ENCODE measurements around the gene CHD1L. TPM values are rescaled to one million over a fixed set of nuclear protein-coding genes. Genes with fewer than 3 reads are reported as not detected.
A peak's percentile ranks its signal among the peaks of the same experiment; 100 is the strongest.
"Not testable (repeated sequence)": the region's sequence is repeated elsewhere in the genome, so short reads cannot be mapped to it uniquely, and the experiment has no call there.

The CHD1L gene
- total RNA-seq, 2 donors from 2014 or later: 29.0 to 29.3 TPM

DNA sequence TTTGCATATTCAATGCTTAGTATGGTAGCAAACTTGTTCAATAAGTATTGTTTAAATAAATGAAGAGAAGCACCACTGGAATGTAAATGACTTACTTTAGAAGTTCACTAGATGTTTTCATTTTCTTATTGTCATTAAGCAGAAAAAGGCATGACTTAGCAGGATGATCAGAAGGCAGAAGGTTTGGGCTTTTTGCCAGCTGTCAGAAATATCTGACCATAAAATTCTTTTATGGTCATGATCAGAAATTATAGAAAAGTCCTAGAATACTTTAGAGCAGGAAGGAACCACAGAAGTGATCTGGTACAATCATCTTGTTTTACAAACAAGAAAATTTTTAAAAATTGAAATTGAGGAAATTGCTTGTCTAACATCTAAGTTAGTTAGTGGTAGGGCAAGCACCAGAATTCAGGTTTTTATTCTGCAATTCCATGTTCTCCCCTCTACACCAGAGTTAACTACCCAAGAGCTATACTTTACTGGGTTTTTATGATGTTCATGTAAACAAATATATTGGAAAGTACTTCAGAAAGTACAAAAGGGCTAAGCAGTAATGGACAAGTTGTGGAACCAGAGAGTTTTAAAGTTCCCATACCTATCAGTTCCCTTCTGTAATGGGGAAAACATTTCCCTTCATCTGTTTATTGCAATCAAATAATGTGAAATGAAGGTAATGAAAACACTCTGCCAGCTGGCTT lies 27.5 kb upstream of the CHD1L start:
- no peak for ATAC-seq
- no peak overlapping the region for H3K27ac Mint-ChIP-seq
- H3K36me3 Mint-ChIP-seq (ENCODE audit: low read depth): no peaks in the 10 kb centered on the region
- no peaks in the 10 kb centered on the region for H3K4me1 Mint-ChIP-seq
- H3K9me3 ChIP-seq (ENCODE audit: control insufficient read depth, low read length, poor library complexity, severe bottlenecking): no peaks in the 10 kb centered on the region
- no peak for DNase-seq
- no peaks in the 10 kb centered on the region for H3K27me3 Mint-ChIP-seq
- H3K4me3 Mint-ChIP-seq: no peak overlapping the region

DNA sequence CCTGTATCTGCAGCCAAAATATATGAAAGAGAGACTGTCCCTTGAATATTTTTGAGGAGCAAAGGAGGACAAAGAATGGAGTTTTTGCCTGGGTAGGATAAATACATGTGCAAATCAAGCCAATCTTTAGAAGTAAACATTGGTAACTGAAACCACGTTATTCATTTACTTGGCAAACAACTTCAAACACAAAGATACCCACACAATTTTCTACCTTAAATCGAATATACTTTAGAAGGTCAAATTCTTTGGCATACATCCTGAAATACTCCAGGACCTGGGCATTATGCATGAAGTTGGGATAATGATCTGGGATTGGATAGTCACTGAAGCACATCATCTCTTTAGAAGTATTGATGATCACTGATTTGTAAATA lies 27.0 kb upstream of the CHD1L start:
- no peak overlapping the region for H3K27ac Mint-ChIP-seq
- no peak overlapping the region for H3K4me3 Mint-ChIP-seq
- H3K4me1 Mint-ChIP-seq: no peaks in the 10 kb centered on the region
- H3K36me3 Mint-ChIP-seq (ENCODE audit: low read depth): no peaks in the 10 kb centered on the region
- DNase-seq: no peak
- ATAC-seq: no peak
- no peaks in the 10 kb centered on the region for H3K9me3 ChIP-seq (ENCODE audit: control insufficient read depth, low read length, poor library complexity, severe bottlenecking)
- no peaks in the 10 kb centered on the region for H3K27me3 Mint-ChIP-seq

DNA sequence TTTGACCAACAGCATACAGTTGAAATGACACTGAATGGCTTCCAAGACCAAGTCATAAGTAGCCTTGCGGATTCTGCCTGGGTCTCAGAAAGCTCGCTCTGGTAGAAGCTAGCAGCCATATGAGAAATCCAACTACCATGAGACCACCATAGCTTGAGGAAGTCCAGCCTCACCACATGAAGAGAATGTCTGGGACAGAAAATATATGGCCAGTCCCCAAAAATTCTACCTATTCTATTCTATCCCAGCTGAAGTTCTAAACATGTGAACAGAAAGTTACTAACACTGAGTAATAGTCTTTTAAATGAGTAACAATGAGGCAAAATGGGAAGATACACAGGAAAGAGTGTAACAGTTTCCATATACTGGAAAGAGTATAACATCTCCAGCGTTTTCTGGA lies 26.4 kb upstream of the CHD1L start:
- no peak overlapping the region for H3K27ac Mint-ChIP-seq
- no peaks in the 10 kb centered on the region for H3K36me3 Mint-ChIP-seq (ENCODE audit: low read depth)
- no peaks in the 10 kb centered on the region for H3K27me3 Mint-ChIP-seq
- DNase-seq (no peak), ATAC-seq (no peak)
- H3K9me3 ChIP-seq (ENCODE audit: control insufficient read depth, low read length, poor library complexity, severe bottlenecking): no peaks in the 10 kb centered on the region
- no peaks in the 10 kb centered on the region for H3K4me1 Mint-ChIP-seq
- no peak overlapping the region for H3K4me3 Mint-ChIP-seq

DNA sequence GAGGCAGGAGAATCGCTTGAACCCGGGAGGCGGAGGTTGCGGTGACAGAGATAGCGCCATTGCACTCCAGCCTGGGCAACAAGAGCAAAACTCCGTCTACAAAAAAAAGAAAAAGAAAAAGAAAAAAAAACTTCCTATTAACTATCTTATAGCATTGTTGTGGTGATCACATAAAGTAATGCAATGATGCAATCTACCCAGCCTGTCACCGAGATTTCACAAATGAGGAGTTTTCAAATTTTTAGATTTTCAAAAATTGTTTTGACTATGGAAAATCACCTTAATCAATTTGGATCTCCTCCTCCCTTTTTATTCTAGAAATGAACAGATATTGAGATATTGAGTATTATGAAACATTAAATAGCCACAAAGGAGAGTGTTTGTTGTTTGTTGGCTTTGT lies 25.3 kb upstream of the CHD1L start:
- Mint-ChIP-seq H3K27ac (no peak overlapping the region), H3K27me3 (no peaks in the 10 kb centered on the region), H3K4me3 (no peak overlapping the region), H3K36me3 (ENCODE audit: low read depth) (no peaks in the 10 kb centered on the region), H3K4me1 (peaks cover under 1% of the 10 kb centered on the region)
- DNase-seq (no peak), ATAC-seq (no peak)
- no peaks in the 10 kb centered on the region for H3K9me3 ChIP-seq (ENCODE audit: control insufficient read depth, low read length, poor library complexity, severe bottlenecking)

DNA sequence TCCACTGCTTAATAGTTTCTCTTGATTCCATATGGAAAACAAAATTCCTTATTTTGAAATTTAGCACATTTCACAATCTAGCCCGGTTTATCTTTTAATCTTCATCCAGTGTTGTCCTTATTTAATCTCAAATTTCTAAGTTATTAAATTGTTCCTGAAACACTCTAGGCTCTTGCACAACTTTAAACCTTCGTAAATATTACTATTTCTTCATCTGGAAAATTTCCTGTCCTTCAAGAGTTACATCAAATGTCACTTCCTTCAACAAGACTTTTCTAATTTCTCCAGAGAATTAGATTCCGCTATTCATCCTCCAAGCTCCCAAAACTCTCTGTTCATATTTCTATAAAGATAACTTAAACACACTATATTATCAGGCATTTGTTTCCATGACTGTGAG lies 23.9 kb upstream of the CHD1L start:
- ATAC-seq (no peak), DNase-seq (no peak)
- no peaks in the 10 kb centered on the region for H3K36me3 Mint-ChIP-seq (ENCODE audit: low read depth)
- no peak overlapping the region for H3K4me3 Mint-ChIP-seq
- peaks cover 8% of the 10 kb centered on the region for H3K4me1 Mint-ChIP-seq
- H3K27me3 Mint-ChIP-seq: no peaks in the 10 kb centered on the region
- H3K9me3 ChIP-seq (ENCODE audit: control insufficient read depth, low read length, poor library complexity, severe bottlenecking): no peaks in the 10 kb centered on the region
- no peak overlapping the region for H3K27ac Mint-ChIP-seq

DNA sequence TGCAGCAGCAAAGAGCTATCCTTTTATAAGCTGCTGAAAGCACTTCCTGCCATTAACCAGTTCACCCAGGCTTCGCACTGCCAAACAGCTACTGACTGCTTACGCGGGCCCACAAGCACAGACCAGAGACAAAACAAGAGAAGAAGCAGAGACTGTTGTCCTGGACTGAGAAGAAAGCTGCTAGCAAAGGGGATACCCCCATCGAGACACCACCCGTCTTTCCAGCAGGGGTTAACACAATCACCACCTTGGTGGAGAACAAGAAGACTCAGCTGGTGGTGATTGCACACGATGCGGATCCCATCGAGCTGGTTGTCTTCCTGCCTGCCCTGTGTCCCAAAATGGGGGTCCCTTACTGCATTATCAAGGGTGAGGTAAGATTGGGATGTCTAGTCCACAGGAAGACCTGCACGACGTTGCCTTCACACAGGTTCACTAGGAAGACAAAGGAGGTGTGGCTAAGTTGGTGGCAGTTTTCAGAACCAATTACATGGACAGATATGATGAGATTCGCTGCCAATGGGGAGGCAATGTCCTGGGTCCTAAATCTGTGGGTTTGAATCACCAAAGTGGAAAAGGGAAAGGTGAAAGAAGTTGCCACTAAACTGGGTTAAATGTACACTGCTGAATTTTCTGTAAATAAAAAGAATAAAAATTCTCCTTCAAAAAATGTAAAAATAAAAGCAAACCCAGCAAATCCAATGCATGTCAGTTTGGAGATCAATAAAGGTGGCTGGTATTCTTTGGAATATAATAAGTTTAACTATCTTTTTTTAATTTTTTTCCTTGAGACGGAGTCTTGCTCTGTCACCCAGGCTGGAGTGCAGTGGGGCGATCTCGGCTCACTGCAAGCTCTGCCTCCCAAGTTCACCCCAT lies 18.5 kb upstream of the CHD1L start:
- H3K27me3 Mint-ChIP-seq: no peaks in the 10 kb centered on the region
- no peak overlapping the region for H3K27ac Mint-ChIP-seq
- DNase-seq: no peak
- no peak overlapping the region for H3K4me3 Mint-ChIP-seq
- peaks cover 21% of the 10 kb centered on the region for H3K4me1 Mint-ChIP-seq
- H3K9me3 ChIP-seq (ENCODE audit: control insufficient read depth, low read length, poor library complexity, severe bottlenecking): no peaks in the 10 kb centered on the region
- H3K36me3 Mint-ChIP-seq (ENCODE audit: low read depth): no peaks in the 10 kb centered on the region
- ATAC-seq: no peak

DNA sequence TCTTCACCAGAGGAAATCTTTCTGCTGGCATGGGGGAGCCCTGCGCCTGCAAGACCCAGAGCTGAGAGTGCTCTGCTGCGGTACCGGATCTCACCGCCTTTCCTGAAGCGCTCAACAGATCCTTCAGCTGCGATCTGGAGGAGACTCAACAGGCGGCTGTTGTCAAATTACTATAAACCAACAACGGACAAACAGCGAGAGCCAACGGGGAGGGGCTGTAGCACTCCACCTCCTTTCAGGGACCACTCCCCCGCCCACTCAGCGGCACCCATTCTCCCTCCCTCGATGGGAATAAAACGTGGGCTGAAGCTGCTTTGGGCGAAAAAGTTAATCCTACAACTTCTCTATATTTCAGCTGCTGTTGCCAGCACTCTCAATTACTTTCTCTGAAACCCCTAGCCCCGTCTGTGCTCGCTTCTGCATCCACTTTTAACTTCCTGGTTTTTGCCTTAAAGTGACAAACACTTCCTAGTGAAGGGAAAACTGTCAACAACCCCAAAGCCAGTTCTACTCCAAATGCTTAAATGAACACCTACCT lies 17.2 kb upstream of the CHD1L start, which contains the start of gene FMO5:
Gene FMO5, minus strand, starts transcription at position 147 of the 538 bp plus-strand sequence. CDS start 310 bp downstream, outside the sequence.
- Mint-ChIP-seq H3K4me3 (peak within 1 kb of the TSS; percentile 97), H3K27ac (peak within 1 kb of the TSS; percentile 96), H3K4me1 (peaks cover 21% of the 10 kb centered on the region), H3K36me3 (ENCODE audit: low read depth) (no peaks in the 10 kb centered on the region), H3K27me3 (no peaks in the 10 kb centered on the region)
- H3K9me3 ChIP-seq (ENCODE audit: control insufficient read depth, low read length, poor library complexity, severe bottlenecking): no peaks in the 10 kb centered on the region
- ATAC-seq (peak; percentile 97), DNase-seq (peak; percentile 23 to 36 (median 31))

DNA sequence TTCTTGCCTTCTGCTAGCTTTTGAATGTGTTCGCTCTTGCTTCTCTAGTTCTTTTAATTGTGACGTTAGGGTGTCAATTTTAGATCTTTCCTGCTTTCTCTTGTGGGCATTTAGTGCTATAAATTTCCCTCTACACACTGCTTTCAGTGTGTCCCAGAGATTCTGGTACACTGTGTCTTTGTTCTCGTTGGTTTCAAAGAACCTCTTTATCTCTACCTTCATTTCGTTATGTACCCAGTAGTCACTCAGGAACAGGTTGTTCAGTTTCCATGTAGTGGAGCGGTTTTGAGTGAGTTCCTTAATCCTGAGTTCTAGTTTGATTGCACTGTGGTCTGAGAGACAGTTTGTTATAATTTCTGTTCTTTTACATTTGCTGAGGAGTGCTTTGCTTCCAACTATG lies 11.5 kb upstream of the CHD1L start:
- not testable (repeated sequence) for H3K27ac Mint-ChIP-seq; H3K4me1 Mint-ChIP-seq; H3K9me3 ChIP-seq (ENCODE audit: control insufficient read depth, low read length, poor library complexity, severe bottlenecking); ATAC-seq; H3K36me3 Mint-ChIP-seq (ENCODE audit: low read depth); H3K27me3 Mint-ChIP-seq; DNase-seq; H3K4me3 Mint-ChIP-seq

DNA sequence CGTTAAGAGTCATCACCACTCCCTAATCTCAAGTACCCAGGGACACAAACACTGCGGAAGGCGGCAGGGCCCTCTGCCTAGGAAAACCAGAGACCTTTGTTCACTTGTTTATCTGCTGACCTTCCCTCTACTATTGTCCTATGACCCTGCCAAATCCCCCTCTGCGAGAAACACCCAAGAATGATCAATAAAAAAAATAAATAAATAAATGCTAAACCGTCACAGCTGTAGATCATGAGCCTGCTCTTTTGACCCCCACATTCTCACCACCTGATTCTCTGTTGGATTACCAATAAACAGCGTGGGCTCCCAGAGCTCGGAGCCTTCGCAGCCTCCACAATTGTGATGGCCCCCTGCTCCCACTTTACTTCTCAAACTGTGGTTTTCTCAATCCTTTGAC lies 8.6 kb upstream of the CHD1L start:
- not testable (repeated sequence) for H3K27me3 Mint-ChIP-seq; H3K4me1 Mint-ChIP-seq; H3K36me3 Mint-ChIP-seq (ENCODE audit: low read depth); H3K4me3 Mint-ChIP-seq; ATAC-seq; H3K27ac Mint-ChIP-seq; DNase-seq; H3K9me3 ChIP-seq (ENCODE audit: control insufficient read depth, low read length, poor library complexity, severe bottlenecking)

DNA sequence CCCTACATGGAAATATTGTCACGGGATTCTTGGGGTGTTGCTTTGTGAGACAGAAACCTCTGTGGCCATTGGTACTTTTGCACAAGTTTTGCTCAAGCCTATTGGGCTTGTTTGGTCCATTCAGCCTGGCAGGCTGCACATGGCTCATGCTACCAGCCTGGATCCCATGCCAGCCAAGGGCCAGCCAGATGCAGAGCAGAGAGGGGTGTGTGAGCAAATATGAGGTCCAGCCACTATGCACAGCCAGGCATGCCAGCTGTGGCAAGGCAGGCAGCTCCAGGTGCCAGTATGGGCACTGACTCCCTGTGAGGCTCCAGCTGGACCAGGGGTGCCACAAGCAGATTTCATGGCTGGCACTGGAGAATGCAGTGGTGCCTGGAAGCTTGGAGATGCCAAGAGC lies 6.7 kb upstream of the CHD1L start:
- H3K4me1 Mint-ChIP-seq: peaks cover 2% of the 10 kb centered on the region
- ATAC-seq: no peak
- no peak overlapping the region for H3K27ac Mint-ChIP-seq
- H3K9me3 ChIP-seq (ENCODE audit: control insufficient read depth, low read length, poor library complexity, severe bottlenecking): no peaks in the 10 kb centered on the region
- H3K4me3 Mint-ChIP-seq: no peak overlapping the region
- no peak for DNase-seq
- peaks cover 10% of the 10 kb centered on the region for H3K27me3 Mint-ChIP-seq
- peaks cover 6% of the 10 kb centered on the region for H3K36me3 Mint-ChIP-seq (ENCODE audit: low read depth)

DNA sequence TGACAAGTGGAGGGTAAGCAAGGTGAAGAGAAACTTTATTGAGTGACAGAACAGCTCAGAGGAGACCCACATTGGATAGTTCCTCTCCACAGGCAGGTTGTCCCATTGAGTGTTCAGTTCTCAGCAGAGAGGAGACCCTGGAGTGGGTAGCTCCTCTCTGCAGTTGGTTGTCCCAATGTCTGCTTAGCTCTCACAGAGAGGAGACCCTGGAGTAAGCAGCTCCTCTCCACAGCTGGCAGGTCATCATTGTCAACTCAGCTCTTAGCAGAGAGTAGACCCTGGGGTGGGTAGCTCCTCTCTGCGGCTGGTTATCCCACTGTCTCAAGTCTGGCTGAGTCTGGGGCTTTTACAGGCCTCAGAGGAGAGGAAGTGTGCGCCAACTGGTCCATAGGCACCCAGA lies 6.0 kb upstream of the CHD1L start:
- H3K27me3 Mint-ChIP-seq: peaks cover 10% of the 10 kb centered on the region
- H3K27ac Mint-ChIP-seq: no peak overlapping the region
- H3K4me3 Mint-ChIP-seq: no peak overlapping the region
- no peak for DNase-seq
- H3K9me3 ChIP-seq (ENCODE audit: control insufficient read depth, low read length, poor library complexity, severe bottlenecking): no peaks in the 10 kb centered on the region
- H3K4me1 Mint-ChIP-seq: peaks cover 2% of the 10 kb centered on the region
- H3K36me3 Mint-ChIP-seq (ENCODE audit: low read depth): peaks cover 4% of the 10 kb centered on the region
- ATAC-seq: no peak

DNA sequence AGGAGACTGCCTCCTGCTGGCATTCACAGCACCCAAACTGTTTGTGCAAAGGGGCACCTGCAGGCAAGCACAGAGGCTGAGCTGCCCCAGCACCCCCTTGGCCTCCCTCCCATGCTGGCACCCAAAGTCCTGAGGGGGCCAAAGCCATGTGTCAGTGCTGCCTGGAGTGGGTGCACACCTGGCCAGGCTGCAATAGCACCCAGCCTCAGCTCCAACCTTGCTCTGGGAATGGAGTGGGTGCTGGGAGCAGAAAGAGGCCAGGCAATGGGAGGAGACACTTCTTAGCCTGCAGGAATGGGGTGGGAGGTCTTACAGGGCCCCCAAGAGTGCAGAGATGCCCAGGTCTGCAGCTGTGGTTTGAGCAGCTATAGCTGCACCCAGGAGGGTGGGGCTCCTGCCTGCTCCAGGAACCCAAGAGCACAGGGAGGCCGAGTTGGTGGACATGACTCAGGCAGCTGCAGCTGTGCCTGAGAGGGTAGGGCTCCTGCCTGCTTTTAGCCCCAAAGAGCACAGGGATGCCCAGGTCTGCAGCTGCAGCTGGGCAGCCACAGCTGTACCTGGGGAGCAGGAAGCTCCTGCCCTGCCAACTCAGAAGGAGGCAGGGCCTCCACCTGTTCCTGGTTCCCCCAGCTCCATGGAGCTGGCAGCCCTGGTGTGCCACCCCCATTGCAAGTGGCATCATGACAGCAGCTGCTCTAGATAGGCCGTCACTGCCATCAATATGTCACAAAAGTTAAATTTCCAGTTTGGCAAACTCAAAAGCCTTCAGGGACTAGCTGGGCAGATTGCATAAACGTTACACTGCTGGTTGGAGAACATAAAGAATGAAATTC lies 5.3 kb upstream of the CHD1L start:
- ATAC-seq (no peak), DNase-seq (no peak)
- Mint-ChIP-seq H3K27me3 (peaks cover 10% of the 10 kb centered on the region), H3K36me3 (ENCODE audit: low read depth) (peaks cover 4% of the 10 kb centered on the region), H3K4me3 (no peak overlapping the region), H3K27ac (no peak overlapping the region), H3K4me1 (peaks cover 4% of the 10 kb centered on the region)
- no peaks in the 10 kb centered on the region for H3K9me3 ChIP-seq (ENCODE audit: control insufficient read depth, low read length, poor library complexity, severe bottlenecking)

Measured in T-helper 17 cell (primary cell).